ENCODE measurements around the gene DNAH10. TPM values are rescaled to one million over a fixed set of nuclear protein-coding genes. Genes with fewer than 3 reads are reported as not detected.

DNAH10 gene
- total RNA-seq, 1 donor from 2014 or later: 0.54 TPM

DNA sequence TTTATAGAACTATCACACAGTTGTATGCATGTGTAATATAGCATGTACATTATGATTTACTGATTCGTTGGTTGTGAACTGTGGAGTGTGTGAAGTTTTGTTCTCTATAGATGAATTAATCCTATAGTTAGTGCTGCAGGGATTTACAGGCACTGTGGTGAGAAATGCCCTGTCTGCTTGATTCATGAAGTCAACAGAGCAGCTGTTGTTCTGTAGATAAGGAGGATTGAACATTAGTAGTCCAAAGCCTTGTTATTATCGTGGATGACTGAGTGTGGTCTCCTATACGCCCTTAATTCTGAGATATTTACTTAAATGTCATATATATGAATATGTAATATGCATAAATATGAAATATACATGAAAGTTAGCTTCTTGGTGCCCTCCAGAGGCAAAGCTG, 98.3 kb downstream of the DNAH10 start:
- Histone ChIP-seq H3K27me3 (ENCODE audit: insufficient read depth, low read length) (no peaks in the 10 kb centered on the region), H4K20me1 (ENCODE audit: insufficient read depth, low read length) (no peaks in the 10 kb centered on the region), H3K9me3 (ENCODE audit: insufficient read depth, low read depth, low read length) (no peaks in the 10 kb centered on the region), H3K4me3 (ENCODE audit: insufficient read depth, low read depth, low read length) (no peak overlapping the region), H3K4me1 (ENCODE audit: insufficient read depth, low read length) (no peaks in the 10 kb centered on the region), H3K36me3 (ENCODE audit: insufficient read depth, low read length) (no peaks in the 10 kb centered on the region), H2AFZ (ENCODE audit: low read depth, low read length) (no peak overlapping the region), H3K4me2 (ENCODE audit: low read length) (no peak overlapping the region), H3K27ac (ENCODE audit: low read depth, low read length) (no peak overlapping the region), H3K9ac (ENCODE audit: low read length) (no peak overlapping the region), H3K79me2 (ENCODE audit: insufficient read depth, low read length) (no peaks in the 10 kb centered on the region)
- H3K36me3 Mint-ChIP-seq (ENCODE audit: low read depth, unreplicated experiment): no peaks in the 10 kb centered on the region
- no peaks in the 10 kb centered on the region for H3K9me3 Mint-ChIP-seq (ENCODE audit: unreplicated experiment)
- no peak overlapping the region for H3K4me3 Mint-ChIP-seq (ENCODE audit: unreplicated experiment)
- TF ChIP-seq EZH2 (IDR thresholded peaks at IDR 0.05; ENCODE audit: insufficient read depth, low read length) (no peak), CTCF (IDR thresholded peaks at IDR 0.05; ENCODE audit: insufficient read depth, low read depth, low read length) (no peak)
- FAIRE-seq (no peak), DNase-seq (ENCODE audit: low read depth) (no peak)
- H3K4me1 Mint-ChIP-seq (ENCODE audit: low read depth, unreplicated experiment): no peaks in the 10 kb centered on the region
- H3K27ac Mint-ChIP-seq (ENCODE audit: unreplicated experiment): no peak overlapping the region
- peaks cover 11% of the 10 kb centered on the region for H3K27me3 Mint-ChIP-seq (ENCODE audit: low read depth, unreplicated experiment)

GRCh38 chr12:123861392-123861791, 99.3 kb downstream of the DNAH10 start:
- FAIRE-seq (no peak), DNase-seq (ENCODE audit: low read depth) (no peak)
- TF ChIP-seq EZH2 (IDR thresholded peaks at IDR 0.05; ENCODE audit: insufficient read depth, low read length) (no peak), CTCF (IDR thresholded peaks at IDR 0.05; ENCODE audit: insufficient read depth, low read depth, low read length) (no peak)
- H3K4me1 Mint-ChIP-seq (ENCODE audit: low read depth, unreplicated experiment): no peaks in the 10 kb centered on the region
- no peaks in the 10 kb centered on the region for H3K27me3 ChIP-seq (ENCODE audit: insufficient read depth, low read length)
- no peaks in the 10 kb centered on the region for H3K9me3 Mint-ChIP-seq (ENCODE audit: unreplicated experiment)
- no peak overlapping the region for H3K9ac ChIP-seq (ENCODE audit: low read length)
- H3K36me3 Mint-ChIP-seq (ENCODE audit: low read depth, unreplicated experiment): no peaks in the 10 kb centered on the region
- no peaks in the 10 kb centered on the region for H3K9me3 ChIP-seq (ENCODE audit: insufficient read depth, low read depth, low read length)
- no peaks in the 10 kb centered on the region for H3K79me2 ChIP-seq (ENCODE audit: insufficient read depth, low read length)
- H3K27me3 Mint-ChIP-seq (ENCODE audit: low read depth, unreplicated experiment): peaks cover 11% of the 10 kb centered on the region
- no peak overlapping the region for H3K27ac Mint-ChIP-seq (ENCODE audit: unreplicated experiment)
- H3K4me3 ChIP-seq (ENCODE audit: insufficient read depth, low read depth, low read length): no peak overlapping the region
- H3K4me1 ChIP-seq (ENCODE audit: insufficient read depth, low read length): no peaks in the 10 kb centered on the region
- no peak overlapping the region for H3K4me2 ChIP-seq (ENCODE audit: low read length)
- no peaks in the 10 kb centered on the region for H3K36me3 ChIP-seq (ENCODE audit: insufficient read depth, low read length)
- H2AFZ ChIP-seq (ENCODE audit: low read depth, low read length): no peak overlapping the region
- H3K4me3 Mint-ChIP-seq (ENCODE audit: unreplicated experiment): no peak overlapping the region
- H3K27ac ChIP-seq (ENCODE audit: low read depth, low read length): no peak overlapping the region
- H4K20me1 ChIP-seq (ENCODE audit: insufficient read depth, low read length): no peaks in the 10 kb centered on the region

DNA sequence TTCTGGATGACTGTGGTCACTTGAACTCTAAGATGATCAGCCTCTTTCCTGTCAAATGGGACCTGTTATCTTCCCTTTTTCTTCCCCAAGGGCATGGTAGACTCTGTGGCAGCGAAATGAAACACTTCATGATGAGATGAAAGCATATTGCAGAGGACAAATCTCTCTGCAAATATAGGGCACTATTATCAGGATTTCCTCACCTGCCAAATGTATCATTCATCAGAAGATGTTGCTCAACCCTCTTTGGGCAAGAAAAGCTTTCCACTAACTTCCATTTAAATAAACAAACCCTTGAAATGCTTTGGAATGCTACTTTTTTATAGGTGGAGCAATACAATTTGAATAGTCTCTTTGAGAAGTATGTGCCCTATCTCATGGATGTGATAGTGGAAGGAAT, 105.0 kb downstream of the DNAH10 start:
- H3K36me3 Mint-ChIP-seq (ENCODE audit: low read depth, unreplicated experiment): no peaks in the 10 kb centered on the region
- peaks cover 52% of the 10 kb centered on the region for H3K27me3 Mint-ChIP-seq (ENCODE audit: low read depth, unreplicated experiment)
- no peak overlapping the region for H3K4me2 ChIP-seq (ENCODE audit: low read length)
- H3K27me3 ChIP-seq (ENCODE audit: insufficient read depth, low read length): peaks cover 23% of the 10 kb centered on the region
- DNase-seq (ENCODE audit: low read depth): no peak
- H3K9me3 Mint-ChIP-seq (ENCODE audit: unreplicated experiment): no peaks in the 10 kb centered on the region
- no peak overlapping the region for H3K27ac Mint-ChIP-seq (ENCODE audit: unreplicated experiment)
- no peak overlapping the region for H3K4me3 ChIP-seq (ENCODE audit: insufficient read depth, low read depth, low read length)
- no peaks in the 10 kb centered on the region for H3K36me3 ChIP-seq (ENCODE audit: insufficient read depth, low read length)
- H3K79me2 ChIP-seq (ENCODE audit: insufficient read depth, low read length): no peaks in the 10 kb centered on the region
- H3K4me1 ChIP-seq (ENCODE audit: insufficient read depth, low read length): no peaks in the 10 kb centered on the region
- H3K27ac ChIP-seq (ENCODE audit: low read depth, low read length): no peak overlapping the region
- no peaks in the 10 kb centered on the region for H3K4me1 Mint-ChIP-seq (ENCODE audit: low read depth, unreplicated experiment)
- no peak overlapping the region for H3K4me3 Mint-ChIP-seq (ENCODE audit: unreplicated experiment)
- H4K20me1 ChIP-seq (ENCODE audit: insufficient read depth, low read length): no peaks in the 10 kb centered on the region
- H3K9me3 ChIP-seq (ENCODE audit: insufficient read depth, low read depth, low read length): no peaks in the 10 kb centered on the region
- no peak overlapping the region for H2AFZ ChIP-seq (ENCODE audit: low read depth, low read length)
- FAIRE-seq: no peak
- TF ChIP-seq CTCF (IDR thresholded peaks at IDR 0.05; ENCODE audit: insufficient read depth, low read depth, low read length) (no peak), EZH2 (IDR thresholded peaks at IDR 0.05; ENCODE audit: insufficient read depth, low read length) (no peak)
- no peak overlapping the region for H3K9ac ChIP-seq (ENCODE audit: low read length)

Measured in astrocyte (in vitro differentiated cells and primary cell).